K562 (cell line): ENCODE results near the gene DIP2C. TPM values are rescaled to one million over a fixed set of nuclear protein-coding genes. Genes with fewer than 3 reads are reported as not detected.

Experiments
- ATAC-seq: fragments of 200-7000 bp; cut with Tn5 transposase; 3 replicates; pipeline ENCODE4 v1.9.1; 2020; ENCODE audit warnings: moderate library complexity
- BruUV-seq: library from RNA; stranded (reverse); fragments of 400-500 nt; replicated peaks from 2 replicates; lab custom pipeline; 2021; lab: Mats Ljungman, UMichigan
- CTCF ChIA-PET: fragments of 300-600 bp; formaldehyde crosslinking; extraction: SDS; loops from one replicate; lab custom pipeline; 2021; ENCODE audit warnings: low intra/inter-chr PET ratio; lab: Yijun Ruan, JAX
- POLR2A ChIA-PET: fragments of 300-600, 350-650 bp; sonication (Branson Sonifier 250); formaldehyde crosslinking; extraction: SDS; loops from one replicate; lab custom pipeline; 2021; ENCODE audit warnings: antibody characterized with exemption, inconsistent platforms; lab: Yijun Ruan, JAX
- DNase-seq, 4 experiments: peaks; one replicate each; pipeline versions ENCODE4 v3.0.0 to v3.0.0-alpha.2; 2011 to 2018; ENCODE audit warnings: low spot score in 3 of 4, mixed read lengths in 3 of 4; ENCODE audit errors: extremely low read depth in 1 of 4
- FAIRE-seq: peaks from 2 replicates; lab custom pipeline; 2011; peaks lifted over from hg19 to GRCh38; lab: Jason Lieb, UNC
- H2AFZ ChIP-seq: 2 replicates; pipeline ENCODE4 v1.6.0; 2011; ENCODE audit warnings: low read depth, low read length, control low read depth, inconsistent platforms
- H3K27ac ChIP-seq: fragments of 200-600 bp; 3 replicates; pipeline ENCODE4 v1.8.0; 2011; ENCODE audit warnings: low read depth, mild to moderate bottlenecking, control low read depth, inconsistent platforms, low read length, moderate library complexity, mixed read lengths; ENCODE audit errors: extremely low read depth
- H3K27me3 ChIP-seq, 2 experiments: fragments of 300-600 bp in 1 of 2; 2 replicates in 1 of 2; 3 replicates in 1 of 2; pipeline versions ENCODE4 v1.6.0 to v1.8.0; 2011; ENCODE audit warnings: inconsistent platforms in 2 of 2, low read length in 2 of 2, mild to moderate bottlenecking in 1 of 2, mixed read lengths in 1 of 2, moderate library complexity in 1 of 2; ENCODE audit not compliant: control insufficient read depth in 2 of 2, insufficient read depth in 2 of 2
- H3K36me3 ChIP-seq: fragments of 300-600 bp; 3 replicates; pipeline ENCODE4 v1.8.0; 2011; ENCODE audit warnings: mild to moderate bottlenecking, low read length, inconsistent platforms; ENCODE audit not compliant: control insufficient read depth, insufficient read depth
- H3K4me1 ChIP-seq, 2 experiments: fragments of 200-600 bp in 1 of 2; replicated peaks in 1 of 2; 2 replicates in 1 of 2; 3 replicates in 1 of 2; pipeline versions ENCODE4 v1.5.1 to v1.8.0; 2011; ENCODE audit warnings: inconsistent platforms in 2 of 2, low read length in 2 of 2, mild to moderate bottlenecking in 1 of 2, mixed read lengths in 1 of 2, moderate library complexity in 1 of 2; ENCODE audit not compliant: control insufficient read depth in 2 of 2, insufficient read depth in 2 of 2
- H3K4me2 ChIP-seq: 2 replicates; pipeline ENCODE4 v1.6.1; 2011; ENCODE audit warnings: low read length, control low read depth, inconsistent platforms, mixed read lengths; ENCODE audit not compliant: insufficient read depth
- H3K4me3 ChIP-seq: fragments of 200-600 bp; sonication (generic), shearing (Covaris generic); 2 replicates; pipeline ENCODE4 v1.5.1; 2016; ENCODE audit warnings: control low read depth, inconsistent platforms
- H3K79me2 ChIP-seq: fragments of 200-600 bp; 3 replicates; pipeline ENCODE4 v1.8.0; 2011; ENCODE audit warnings: low read length, inconsistent platforms; ENCODE audit not compliant: control insufficient read depth, insufficient read depth
- H3K9ac ChIP-seq, 2 experiments: 2 replicates each; pipeline versions ENCODE4 v1.6.0 to v1.6.1; 2011; ENCODE audit warnings: low read depth in 2 of 2, low read length in 2 of 2, control low read depth in 1 of 2, inconsistent platforms in 1 of 2, mild to moderate bottlenecking in 1 of 2, mixed read lengths in 1 of 2; ENCODE audit not compliant: insufficient read depth in 1 of 2
- H3K9me1 ChIP-seq: one replicate; pipeline ENCODE4 v1.6.0; 2011; ENCODE audit warnings: inconsistent platforms, mild to moderate bottlenecking, low read length, moderate library complexity; ENCODE audit not compliant: control insufficient read depth, insufficient read depth
- H3K9me3 ChIP-seq: replicated peaks from 2 replicates; pipeline ENCODE4 v1.5.1; 2011; ENCODE audit warnings: low read depth, low read length, inconsistent platforms; ENCODE audit not compliant: control insufficient read depth, insufficient read depth
- H4K20me1 ChIP-seq: replicated peaks from 2 replicates; pipeline ENCODE4 v1.6.1; 2011; ENCODE audit warnings: low read length, inconsistent platforms, mixed read lengths; ENCODE audit not compliant: control insufficient read depth, insufficient read depth
- FOXJ2 ChIP-seq: fragments of 200-800 bp; sonication (Bioruptor generic); IDR thresholded peaks from 2 replicates; pipeline ENCODE4 v1.6.1; 2016; ENCODE audit warnings: missing genetic modification characterization, missing compliant biosample characterization
- HDAC2 ChIP-seq: fragments of 450-650 bp; IDR thresholded peaks from 2 replicates; pipeline ENCODE4 v1.6.1; 2016; ENCODE audit warnings: mild to moderate bottlenecking
- IRF9 ChIP-seq: fragments of 450-650 bp; IDR thresholded peaks from 2 replicates; pipeline ENCODE4 v1.6.1; 2016; ENCODE audit warnings: missing biosample characterization, missing genetic modification characterization
- PTRF ChIP-seq: fragments of 450-650 bp; IDR thresholded peaks from 2 replicates; pipeline ENCODE4 v1.6.1; 2016; ENCODE audit warnings: mild to moderate bottlenecking, missing genetic modification characterization, missing compliant biosample characterization
- STAT5A ChIP-seq: IDR thresholded peaks from 2 replicates; pipeline ENCODE4 v1.6.1; 2012; ENCODE audit warnings: low read length, inconsistent platforms, borderline replicate concordance
- ZBTB43 ChIP-seq: sonication (generic); formaldehyde crosslinking; IDR thresholded peaks from 2 replicates; pipeline ENCODE4 v1.8.0; 2023; ENCODE audit warnings: mild to moderate bottlenecking, missing genetic modification reagents
- ZNF41 ChIP-seq: fragments of 250-450 bp; sonication (Bioruptor Pico); conservative IDR thresholded peaks from 2 replicates; pipeline ENCODE4 v1.4.0; 2020; ENCODE audit warnings: mild to moderate bottlenecking
- WGBS: fragments of 100-300 bp; shearing (Covaris generic); methylation state at CpG from one replicate; pipeline ENCODE4 v1.1.6; 2016; ENCODE audit warnings: low coverage, mixed read lengths; ENCODE audit not compliant: insufficient coverage; ENCODE audit errors: missing lambda C conversion rate; 5-methylcytosine and 5-hydroxymethylcytosine counted together
- in situ Hi-C: fragments of 300-500 bp; cut with MboI; formaldehyde crosslinking; loops from 4 replicates; pipeline ENCODE4 v1.15.0; 2018; ENCODE audit warnings: inconsistent platforms, mixed read lengths
- intact Hi-C: fragments of 100-400 bp; cut with micrococcal nuclease; formaldehyde crosslinking; loops from 2 replicates; pipeline ENCODE4 v1.14.2; 2022
- polyA plus RNA-seq, 8 experiments: library from polyadenylated mRNA; depleted of rRNA in 4 of 8; stranded (reverse) in 5 of 8; unstranded in 3 of 8; fragments of >200 nt; fragmentation: Nextera tagmentation in 2 of 8; fragmentation: Illumina TruSeq in 1 of 8; extraction: Ambion mirVana in 2 of 8; extraction: Trizol in 1 of 8; gene quantifications; 2 replicates each; pipeline versions ENCODE4 v1.2.1 to v1.2.3, GENCODE V29; 2011 to 2014; ENCODE audit warnings: inconsistent platforms in 1 of 8, missing spikeins in 1 of 8
- total RNA-seq, 7 experiments: library from RNA; depleted of rRNA in 6 of 7; stranded (reverse); fragments of >200 nt in 6 of 7; fragmentation: Illumina TruSeq in 2 of 7; extraction: Trizol in 2 of 7; gene quantifications; 2 replicates each; pipeline versions ENCODE4 v1.2.1 to v1.2.3, GENCODE V29; 2011 to 2021; ENCODE audit warnings: low replicate concordance in 1 of 7

Gene DIP2C
- total and polyA plus RNA-seq, 9 of the 15 experiments (the other 6 are each of a cell fraction or from before 2014, with no cell fraction given) = 0.01 TPM; not detected in 8

GRCh38 chr10:290026-290725, 399.3 kb downstream of the DIP2C start:
- ChIA-PET POLR2A (no interaction called here), CTCF (no interaction called here)
- Histone ChIP-seq H3K4me3 (no peak overlapping the region), H3K9ac (no peak overlapping the region), H3K27me3 (peaks cover 49 to 66% of the 10 kb centered on the region in 2 experiments), H3K36me3 (no peaks in the 10 kb centered on the region), H2AFZ (no peak overlapping the region), H3K9me1 (no peaks in the 10 kb centered on the region), H3K27ac (no peak overlapping the region), H4K20me1 (no peaks in the 10 kb centered on the region), H3K9me3 (no peaks in the 10 kb centered on the region), H3K4me2 (no peak overlapping the region), H3K4me1 (no peaks in the 10 kb centered on the region), H3K79me2 (no peaks in the 10 kb centered on the region)
- no TSS peak for BruUV-seq
- in situ Hi-C loops = no loop called here
- TF ChIP-seq ZNF41 (no peak), STAT5A (no peak), IRF9 (no peak), ZBTB43 (CRISPR knock-in tag) (no peak), FOXJ2 (no peak), PTRF (no peak), HDAC2 (no peak)
- ATAC-seq (no peak), FAIRE-seq (no peak), DNase-seq (no peak)
- intact Hi-C loops = no loop called here
- 3% methylated on average over 17 of the region's 17 CpGs for WGBS
